Sigmoid colon (tissue), 4 donors: ENCODE results near the gene CLEC19A.

ENCODE experiments used
- EP300 ChIP-seq, 4 donors: sonication (generic); formaldehyde crosslinking; IDR thresholded peaks; one replicate each; pipeline ENCODE4 v1.6.1; 2017; ENCODE audit warnings: antibody characterized with exemption in 4 of 4
- POLR2A ChIP-seq, 2 donors: fragments of 450-650 bp; IDR thresholded peaks; one replicate each; pipeline ENCODE4 v1.6.1; 2016; ENCODE audit warnings: antibody characterized with exemption in 2 of 2, mild to moderate bottlenecking in 2 of 2, moderate library complexity in 2 of 2
- POLR2AphosphoS5 ChIP-seq, 4 donors: sonication (generic); formaldehyde crosslinking; IDR thresholded peaks; one replicate each; pipeline ENCODE4 v1.6.1; 2017; ENCODE audit warnings: antibody characterized with exemption in 4 of 4
- TF ChIP-seq, protein P1 (sequence below), 4 experiments: fragments of 450-650 bp in 3 of 4; fragments of 200-600 bp in 1 of 4; IDR thresholded peaks; one replicate each; pipeline ENCODE4 v1.5.1; 2016 to 2019; ENCODE audit warnings: antibody characterized with exemption in 4 of 4, mild to moderate bottlenecking in 3 of 4, moderate library complexity in 2 of 4

GRCh38 chr16:19301931-19302330 lies 16.4 kb downstream of the CLEC19A start:
- TF ChIP-seq EP300 (IDR thresholded peaks at IDR 0.05) = no peak
- no peak for TF ChIP-seq POLR2AphosphoS5 (IDR thresholded peaks at IDR 0.05)
- TF ChIP-seq, protein P1, sequence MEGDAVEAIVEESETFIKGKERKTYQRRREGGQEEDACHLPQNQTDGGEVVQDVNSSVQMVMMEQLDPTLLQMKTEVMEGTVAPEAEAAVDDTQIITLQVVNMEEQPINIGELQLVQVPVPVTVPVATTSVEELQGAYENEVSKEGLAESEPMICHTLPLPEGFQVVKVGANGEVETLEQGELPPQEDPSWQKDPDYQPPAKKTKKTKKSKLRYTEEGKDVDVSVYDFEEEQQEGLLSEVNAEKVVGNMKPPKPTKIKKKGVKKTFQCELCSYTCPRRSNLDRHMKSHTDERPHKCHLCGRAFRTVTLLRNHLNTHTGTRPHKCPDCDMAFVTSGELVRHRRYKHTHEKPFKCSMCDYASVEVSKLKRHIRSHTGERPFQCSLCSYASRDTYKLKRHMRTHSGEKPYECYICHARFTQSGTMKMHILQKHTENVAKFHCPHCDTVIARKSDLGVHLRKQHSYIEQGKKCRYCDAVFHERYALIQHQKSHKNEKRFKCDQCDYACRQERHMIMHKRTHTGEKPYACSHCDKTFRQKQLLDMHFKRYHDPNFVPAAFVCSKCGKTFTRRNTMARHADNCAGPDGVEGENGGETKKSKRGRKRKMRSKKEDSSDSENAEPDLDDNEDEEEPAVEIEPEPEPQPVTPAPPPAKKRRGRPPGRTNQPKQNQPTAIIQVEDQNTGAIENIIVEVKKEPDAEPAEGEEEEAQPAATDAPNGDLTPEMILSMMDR (IDR thresholded peaks at IDR 0.05) = no peak
- TF ChIP-seq POLR2A (IDR thresholded peaks at IDR 0.05) = no peak
